Measurements from ENCODE around the gene RBM17. TPM values are rescaled to one million over a fixed set of nuclear protein-coding genes. Genes with fewer than 3 reads are reported as not detected.
A peak's percentile ranks its signal among the peaks of the same experiment; 100 is the strongest.

Gene RBM17
- total RNA-seq, 6 donors from 2014 or later = 67.6 to 192 (median 84.8) TPM

DNA sequence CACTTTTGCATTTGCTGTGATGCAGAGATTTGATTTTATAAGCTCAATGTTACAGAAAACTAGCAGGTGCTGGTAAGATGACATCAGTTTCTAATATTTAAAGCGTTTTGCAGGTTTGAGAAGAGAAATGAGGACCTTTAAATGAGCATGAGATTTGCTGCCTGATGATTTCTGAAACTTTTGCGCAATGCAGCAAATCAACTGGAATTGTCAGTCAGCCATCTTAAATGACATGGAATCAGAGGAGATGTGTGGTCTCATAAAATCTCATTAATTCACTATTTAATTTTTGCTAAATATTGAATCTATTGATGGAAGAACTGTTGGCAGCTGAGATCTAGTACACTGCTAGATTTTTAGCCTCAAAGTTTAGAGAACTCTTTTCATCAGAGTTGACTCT lies 3.9 kb downstream of the RBM17 start:
- Histone ChIP-seq H3K9me3 (no peaks in the 10 kb centered on the region), H3K27ac (peak overlapping the region in 1 of 4 donors; percentile 22), H3K4me1 (peaks cover 55 to 70% (median 61%) of the 10 kb centered on the region in 4 donors), H3K4me3 (no peak overlapping the region), H3K36me3 (peaks cover 0 to 11% (median 8%) of the 10 kb centered on the region in 4 donors), H3K27me3 (no peaks in the 10 kb centered on the region)
- no peak for ATAC-seq (ENCODE audit: low FRiP score in 2 of 2)
- TF ChIP-seq EP300 (IDR thresholded peaks at IDR 0.05) (no peak), POLR2AphosphoS5 (IDR thresholded peaks at IDR 0.05) (no peak), POLR2A (IDR thresholded peaks at IDR 0.05) (no peak)
- TF ChIP-seq, protein P1, sequence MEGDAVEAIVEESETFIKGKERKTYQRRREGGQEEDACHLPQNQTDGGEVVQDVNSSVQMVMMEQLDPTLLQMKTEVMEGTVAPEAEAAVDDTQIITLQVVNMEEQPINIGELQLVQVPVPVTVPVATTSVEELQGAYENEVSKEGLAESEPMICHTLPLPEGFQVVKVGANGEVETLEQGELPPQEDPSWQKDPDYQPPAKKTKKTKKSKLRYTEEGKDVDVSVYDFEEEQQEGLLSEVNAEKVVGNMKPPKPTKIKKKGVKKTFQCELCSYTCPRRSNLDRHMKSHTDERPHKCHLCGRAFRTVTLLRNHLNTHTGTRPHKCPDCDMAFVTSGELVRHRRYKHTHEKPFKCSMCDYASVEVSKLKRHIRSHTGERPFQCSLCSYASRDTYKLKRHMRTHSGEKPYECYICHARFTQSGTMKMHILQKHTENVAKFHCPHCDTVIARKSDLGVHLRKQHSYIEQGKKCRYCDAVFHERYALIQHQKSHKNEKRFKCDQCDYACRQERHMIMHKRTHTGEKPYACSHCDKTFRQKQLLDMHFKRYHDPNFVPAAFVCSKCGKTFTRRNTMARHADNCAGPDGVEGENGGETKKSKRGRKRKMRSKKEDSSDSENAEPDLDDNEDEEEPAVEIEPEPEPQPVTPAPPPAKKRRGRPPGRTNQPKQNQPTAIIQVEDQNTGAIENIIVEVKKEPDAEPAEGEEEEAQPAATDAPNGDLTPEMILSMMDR (IDR thresholded peaks at IDR 0.05) = no peak
- WGBS, 2 donors = 70 to 71% methylated on average over 2 of the region's 2 CpGs
- no peak for DNase-seq

DNA sequence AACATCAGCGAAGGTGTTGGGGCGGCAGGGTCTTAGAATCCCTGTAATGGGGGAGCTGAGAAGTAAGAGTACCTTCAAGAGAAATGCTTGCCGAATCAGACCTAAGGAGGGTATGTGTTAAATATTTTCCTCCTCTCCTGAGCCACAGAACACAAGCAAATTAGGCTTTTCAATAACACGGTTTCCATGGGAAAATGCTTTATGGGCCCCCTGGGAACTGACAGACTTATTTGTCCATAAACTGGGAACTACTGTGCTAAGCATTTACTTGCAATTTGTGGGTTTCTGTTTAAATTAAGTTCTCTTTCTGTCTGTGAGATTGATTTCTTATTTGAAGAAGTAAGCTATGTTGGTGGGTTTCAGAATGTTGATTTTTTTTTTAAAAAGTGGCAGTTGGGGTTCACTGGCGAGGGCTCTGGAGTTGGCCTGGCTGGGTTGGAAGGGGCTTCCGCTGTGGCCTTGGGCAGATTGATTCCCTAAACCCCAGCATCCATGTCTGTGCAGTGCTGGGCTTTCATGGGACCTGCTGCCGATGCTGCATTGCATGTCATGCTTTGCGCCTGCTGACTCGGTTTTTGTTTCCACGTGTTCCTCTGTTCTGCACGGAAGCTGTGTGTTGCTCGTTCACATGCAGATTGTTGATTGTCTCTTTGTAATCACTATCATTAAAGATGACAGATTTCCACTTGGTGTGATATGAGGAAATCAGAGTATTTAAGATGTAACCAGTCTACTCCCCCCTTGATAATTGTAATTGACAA lies 7.2 kb downstream of the RBM17 start:
- Histone ChIP-seq H3K4me3 (no peak overlapping the region), H3K9me3 (no peaks in the 10 kb centered on the region), H3K27me3 (no peaks in the 10 kb centered on the region), H3K36me3 (peaks cover 0 to 40% (median 22%) of the 10 kb centered on the region in 4 donors), H3K27ac (no peak overlapping the region), H3K4me1 (peaks cover 36 to 51% (median 43%) of the 10 kb centered on the region in 4 donors)
- 75 to 77% methylated on average over 12 of the region's 12 CpGs for WGBS, 2 donors
- ATAC-seq (ENCODE audit: low FRiP score in 2 of 2) (no peak), DNase-seq (no peak)
- TF ChIP-seq POLR2A (IDR thresholded peaks at IDR 0.05) (no peak), POLR2AphosphoS5 (IDR thresholded peaks at IDR 0.05) (no peak), EP300 (IDR thresholded peaks at IDR 0.05) (no peak)
- TF ChIP-seq, protein P1 (IDR thresholded peaks at IDR 0.05) = no peak

DNA sequence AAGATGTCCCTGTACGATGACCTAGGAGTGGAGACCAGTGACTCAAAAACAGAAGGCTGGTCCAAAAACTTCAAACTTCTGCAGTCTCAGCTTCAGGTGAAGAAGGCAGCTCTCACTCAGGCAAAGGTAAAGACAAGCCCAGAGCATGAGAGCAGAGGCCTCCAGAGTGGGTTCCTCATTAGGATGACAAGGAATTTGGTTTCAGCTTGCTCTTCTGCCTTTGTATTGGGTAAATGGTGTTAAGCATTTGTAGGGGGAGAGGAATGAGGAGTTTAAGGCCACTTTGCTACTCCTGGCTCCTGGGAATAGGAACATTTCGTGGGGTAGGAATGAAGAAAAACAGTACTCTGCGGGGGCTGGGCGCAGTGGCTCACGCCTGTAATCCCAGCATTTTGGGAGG lies 8.2 kb downstream of the RBM17 start:
- Histone ChIP-seq H3K27me3 (no peaks in the 10 kb centered on the region), H3K27ac (no peak overlapping the region), H3K36me3 (peaks cover 0 to 51% (median 31%) of the 10 kb centered on the region in 4 donors), H3K4me3 (no peak overlapping the region), H3K4me1 (peaks cover 25 to 41% (median 33%) of the 10 kb centered on the region in 4 donors), H3K9me3 (no peaks in the 10 kb centered on the region)
- TF ChIP-seq POLR2A (IDR thresholded peaks at IDR 0.05) (no peak), EP300 (IDR thresholded peaks at IDR 0.05) (no peak), POLR2AphosphoS5 (IDR thresholded peaks at IDR 0.05) (no peak)
- TF ChIP-seq, protein P1 (IDR thresholded peaks at IDR 0.05) = no peak
- DNase-seq (no peak), ATAC-seq (ENCODE audit: low FRiP score in 2 of 2) (no peak)
- 90 to 96% methylated on average over 5 of the region's 5 CpGs for WGBS, 2 donors

DNA sequence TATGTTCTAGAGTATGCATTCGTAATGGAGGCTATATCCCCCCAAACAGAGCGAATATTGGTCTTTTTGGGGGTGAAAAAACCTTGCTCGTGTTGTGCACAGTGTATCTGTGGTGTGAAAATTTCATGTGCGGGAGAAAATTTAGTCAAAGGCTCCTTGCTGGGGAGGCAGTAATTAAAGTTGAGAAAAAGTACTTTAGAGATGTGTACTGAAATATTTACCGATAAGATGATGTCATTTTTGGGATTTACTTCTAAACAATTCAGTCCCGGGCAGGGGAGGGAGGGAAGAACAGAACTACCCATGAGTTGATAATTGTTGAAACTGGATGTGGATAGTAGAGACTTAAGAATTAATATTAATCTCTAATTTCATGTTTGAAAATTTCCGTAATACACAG lies 9.3 kb downstream of the RBM17 start:
- Histone ChIP-seq H3K4me3 (no peak overlapping the region), H3K36me3 (peaks cover 7 to 62% (median 39%) of the 10 kb centered on the region in 4 donors), H3K4me1 (peaks cover 15 to 32% (median 22%) of the 10 kb centered on the region in 4 donors), H3K27ac (no peak overlapping the region), H3K9me3 (no peaks in the 10 kb centered on the region), H3K27me3 (no peaks in the 10 kb centered on the region)
- 90 to 95% methylated on average over 7 of the region's 7 CpGs for WGBS, 2 donors
- DNase-seq (no peak), ATAC-seq (ENCODE audit: low FRiP score in 2 of 2) (no peak)
- TF ChIP-seq POLR2A (IDR thresholded peaks at IDR 0.05) (no peak), EP300 (IDR thresholded peaks at IDR 0.05) (no peak), POLR2AphosphoS5 (IDR thresholded peaks at IDR 0.05) (no peak)
- TF ChIP-seq, protein P1 (IDR thresholded peaks at IDR 0.05) = no peak
